Calu3 (cell line): ENCODE results near the gene GRK5. TPM values are rescaled to one million over a fixed set of nuclear protein-coding genes. Genes with fewer than 3 reads are reported as not detected.
"Not testable (repeated sequence)": the region's sequence is repeated elsewhere in the genome, so short reads cannot be mapped to it uniquely, and the experiment has no call there.

Source experiments
- BruUV-seq: library from RNA; stranded (reverse); fragments of 400-500 nt; replicated peaks from 2 replicates; lab custom pipeline; 2021; lab: Mats Ljungman, UMichigan
- CTCF ChIA-PET: fragments of 300-600 bp; sonication (Branson Sonifier 250); formaldehyde crosslinking; loops from one replicate; lab custom pipeline; 2022; ENCODE audit warnings: antibody characterized with exemption; lab: Charles Lee
- DNase-seq: peaks from one replicate; pipeline ENCODE4 v3.0.0; 2022
- H3K27ac Mint-ChIP-seq: one replicate; pipeline ENCODE4 v1.8.0; 2022; ENCODE audit warnings: mixed read lengths; ENCODE audit not compliant: unreplicated experiment
- H3K27me3 Mint-ChIP-seq: one replicate; pipeline ENCODE4 v1.8.0; 2022; ENCODE audit warnings: mixed read lengths; ENCODE audit not compliant: unreplicated experiment
- H3K36me3 Mint-ChIP-seq: one replicate; pipeline ENCODE4 v1.8.0; 2022; ENCODE audit warnings: mild to moderate bottlenecking, moderate library complexity, mixed read lengths; ENCODE audit not compliant: insufficient read depth, unreplicated experiment
- H3K4me1 Mint-ChIP-seq: one replicate; pipeline ENCODE4 v1.8.0; 2022; ENCODE audit warnings: mild to moderate bottlenecking, low read depth, mixed read lengths; ENCODE audit not compliant: unreplicated experiment
- H3K4me3 Mint-ChIP-seq: one replicate; pipeline ENCODE4 v1.8.0; 2022; ENCODE audit warnings: mild to moderate bottlenecking, low read depth, moderate library complexity, mixed read lengths; ENCODE audit not compliant: unreplicated experiment
- H3K9me3 Mint-ChIP-seq: one replicate; pipeline ENCODE4 v1.8.0; 2022; ENCODE audit warnings: low read depth, mixed read lengths; ENCODE audit not compliant: unreplicated experiment
- intact Hi-C: fragments of 100-400 bp; cut with micrococcal nuclease; formaldehyde crosslinking; loops from one replicate; pipeline ENCODE4 v1.10.0; 2022; ENCODE audit not compliant: unreplicated experiment
- total RNA-seq: library from RNA; stranded (reverse); gene quantifications from 2 replicates; pipeline ENCODE4 v1.2.3, GENCODE V29; 2022
- TF ChIP-seq, protein P1 (sequence below): fragments of 200-600 bp; IDR thresholded peaks from one replicate; pipeline ENCODE4 v1.8.0; 2022; ENCODE audit warnings: antibody characterized with exemption; ENCODE audit not compliant: unreplicated experiment

The GRK5 gene
- total RNA-seq, 1 experiment from 2014 or later, result 4.4 TPM

DNA sequence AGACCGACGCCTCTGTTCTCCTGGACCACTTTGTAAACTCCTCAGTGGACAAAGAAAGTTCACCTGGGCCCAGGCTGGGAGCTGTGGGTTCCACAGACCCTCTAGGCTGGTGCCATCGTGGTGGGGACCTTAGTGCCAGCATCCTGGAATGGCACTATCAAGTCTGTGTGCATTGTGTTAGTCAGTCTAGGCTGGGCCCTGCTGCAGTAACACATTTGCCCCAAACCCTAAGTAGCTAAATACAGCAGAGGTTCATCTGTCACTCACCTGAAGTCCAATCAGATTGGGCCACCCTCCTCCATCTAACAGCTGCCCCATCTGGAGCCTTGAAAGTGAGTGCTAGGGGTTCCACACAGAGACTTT is 224.4 kb downstream of the GRK5 start:
- no peak overlapping the region for H3K4me3 Mint-ChIP-seq
- peaks cover 10% of the 10 kb centered on the region for H3K27me3 Mint-ChIP-seq
- no peaks in the 10 kb centered on the region for H3K36me3 Mint-ChIP-seq
- TF ChIP-seq, protein P1, sequence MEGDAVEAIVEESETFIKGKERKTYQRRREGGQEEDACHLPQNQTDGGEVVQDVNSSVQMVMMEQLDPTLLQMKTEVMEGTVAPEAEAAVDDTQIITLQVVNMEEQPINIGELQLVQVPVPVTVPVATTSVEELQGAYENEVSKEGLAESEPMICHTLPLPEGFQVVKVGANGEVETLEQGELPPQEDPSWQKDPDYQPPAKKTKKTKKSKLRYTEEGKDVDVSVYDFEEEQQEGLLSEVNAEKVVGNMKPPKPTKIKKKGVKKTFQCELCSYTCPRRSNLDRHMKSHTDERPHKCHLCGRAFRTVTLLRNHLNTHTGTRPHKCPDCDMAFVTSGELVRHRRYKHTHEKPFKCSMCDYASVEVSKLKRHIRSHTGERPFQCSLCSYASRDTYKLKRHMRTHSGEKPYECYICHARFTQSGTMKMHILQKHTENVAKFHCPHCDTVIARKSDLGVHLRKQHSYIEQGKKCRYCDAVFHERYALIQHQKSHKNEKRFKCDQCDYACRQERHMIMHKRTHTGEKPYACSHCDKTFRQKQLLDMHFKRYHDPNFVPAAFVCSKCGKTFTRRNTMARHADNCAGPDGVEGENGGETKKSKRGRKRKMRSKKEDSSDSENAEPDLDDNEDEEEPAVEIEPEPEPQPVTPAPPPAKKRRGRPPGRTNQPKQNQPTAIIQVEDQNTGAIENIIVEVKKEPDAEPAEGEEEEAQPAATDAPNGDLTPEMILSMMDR, result no peak
- no peak overlapping the region for H3K27ac Mint-ChIP-seq
- no TSS peak for BruUV-seq
- CTCF ChIA-PET, result no interaction called here
- peaks cover 3% of the 10 kb centered on the region for H3K9me3 Mint-ChIP-seq
- intact Hi-C loops, result no loop called here
- DNase-seq, result no peak
- no peaks in the 10 kb centered on the region for H3K4me1 Mint-ChIP-seq

DNA sequence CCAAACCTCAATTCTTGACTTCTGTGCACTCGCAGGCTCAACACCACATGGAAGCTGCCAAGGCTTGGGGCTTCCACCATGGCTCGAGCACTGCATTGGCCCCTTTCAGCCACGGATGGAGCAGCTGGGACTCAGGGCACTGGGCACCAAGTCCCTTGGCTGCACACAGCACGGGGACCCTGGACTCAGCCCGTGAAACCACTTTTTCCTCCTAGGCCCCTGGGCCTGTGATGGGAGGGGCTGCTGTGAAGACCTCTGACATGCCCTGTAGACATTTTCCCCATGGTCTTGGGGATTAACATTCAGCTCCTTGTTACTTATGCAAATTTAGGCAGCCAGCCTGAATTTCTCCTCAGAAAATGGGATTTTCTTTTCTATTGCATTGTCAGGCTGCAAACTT is 227.6 kb downstream of the GRK5 start:
- peaks cover 10% of the 10 kb centered on the region for H3K27me3 Mint-ChIP-seq
- CTCF ChIA-PET, result interaction anchor here (0.6 kb wide), 1 partner anchor 142 kb away, joined by 3 read pairs; no protein-coding TSS in a partner anchor
- BruUV-seq, H3K9me3 Mint-ChIP-seq, intact Hi-C loops, H3K36me3 Mint-ChIP-seq, H3K27ac Mint-ChIP-seq, H3K4me1 Mint-ChIP-seq, DNase-seq, H3K4me3 Mint-ChIP-seq: not testable (repeated sequence)

DNA sequence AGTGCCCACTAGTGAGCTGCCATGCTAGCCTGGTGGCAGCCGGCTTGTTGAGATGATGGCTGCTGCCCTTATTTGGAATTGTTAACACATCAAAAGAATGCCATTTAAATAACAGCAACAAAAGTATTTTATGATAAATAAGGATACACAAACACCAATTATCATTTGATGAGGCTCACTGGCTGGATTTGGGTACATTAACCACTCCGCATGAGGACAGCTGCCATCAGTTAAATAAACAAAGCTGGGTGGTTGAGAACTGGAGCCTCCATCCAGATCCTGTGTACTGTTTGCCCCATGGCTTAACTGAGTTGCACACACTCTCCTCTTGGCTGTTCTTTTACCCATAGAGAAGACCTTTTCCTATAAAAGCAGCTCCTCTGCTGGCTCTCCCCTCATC is 231.3 kb downstream of the GRK5 start:
- Mint-ChIP-seq H3K4me3 (no peak overlapping the region), H3K27me3 (no peaks in the 10 kb centered on the region), H3K4me1 (no peaks in the 10 kb centered on the region), H3K36me3 (no peaks in the 10 kb centered on the region), H3K9me3 (peaks cover 3% of the 10 kb centered on the region), H3K27ac (no peak overlapping the region)
- no peak for DNase-seq
- TF ChIP-seq, protein P1, result no peak
- no TSS peak for BruUV-seq
- CTCF ChIA-PET, result interaction anchor here (0.6 kb wide), 1 partner anchor 231 kb away, joined by 5 read pairs; no protein-coding TSS in a partner anchor
- intact Hi-C loops, result no loop called here

DNA sequence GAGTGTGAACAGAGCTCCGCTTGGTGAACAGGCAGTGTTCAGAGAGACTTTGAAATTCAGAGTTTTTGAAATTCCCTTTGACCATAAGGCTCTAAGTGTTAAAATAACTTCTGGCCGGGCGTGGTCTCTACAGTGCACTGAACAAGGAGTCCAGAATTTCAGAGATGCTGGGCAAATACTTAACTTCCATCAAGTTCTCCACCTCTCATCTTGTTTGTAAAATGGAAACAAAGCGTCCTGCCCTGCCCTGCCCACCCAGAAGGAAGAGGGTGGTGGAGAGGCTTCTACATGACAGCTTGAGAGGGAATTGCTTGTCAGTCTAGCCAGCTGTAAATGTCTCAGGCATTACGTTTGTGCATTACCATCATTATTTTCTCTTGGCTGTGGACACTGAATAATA is 232.6 kb downstream of the GRK5 start:
- no TSS peak for BruUV-seq
- intact Hi-C loops, result no loop called here

More for the DNA sequence above, 232.6 kb downstream of the GRK5 start:
- no peaks in the 10 kb centered on the region for H3K27me3 Mint-ChIP-seq
- no peak for DNase-seq
- CTCF ChIA-PET, result interaction anchor here (1.3 kb wide), 1 partner anchor 17 kb away, joined by 4 read pairs; no protein-coding TSS in a partner anchor
- peaks cover 3% of the 10 kb centered on the region for H3K9me3 Mint-ChIP-seq
- TF ChIP-seq, protein P1, result no peak
- H3K4me1 Mint-ChIP-seq, result no peaks in the 10 kb centered on the region
- H3K36me3 Mint-ChIP-seq, result no peaks in the 10 kb centered on the region
- H3K4me3 Mint-ChIP-seq, result no peak overlapping the region
- no peak overlapping the region for H3K27ac Mint-ChIP-seq
